Central memory CD8-positive, alpha-beta T cell (primary cell): ENCODE measurements around the gene DNAH5.

Experiments
- ATAC-seq: fragments of 150-1000 bp; cut with Tn5 transposase; replicated peaks from 2 replicates; pipeline ENCODE4 v1.10.0; 2022; ENCODE audit warnings: mild to moderate bottlenecking, moderate FRiP score, moderate number of reproducible peaks; ENCODE audit not compliant: poor library complexity, severe bottlenecking; ENCODE audit errors: extremely low read depth
- DNase-seq, 2 donors: peaks; one replicate each; pipeline ENCODE4 v3.0.0; 2021; ENCODE audit warnings: low spot score in 2 of 2
- H3K27ac Mint-ChIP-seq: one replicate; pipeline ENCODE4 v1.8.0; 2022; ENCODE audit warnings: low read depth, mild to moderate bottlenecking, moderate library complexity, mixed read lengths
- H3K27me3 Mint-ChIP-seq: one replicate; pipeline ENCODE4 v1.8.0; 2022; ENCODE audit warnings: mixed read lengths
- H3K36me3 Mint-ChIP-seq: one replicate; pipeline ENCODE4 v1.8.0; 2022; ENCODE audit warnings: mild to moderate bottlenecking, moderate library complexity, mixed read lengths; ENCODE audit not compliant: insufficient read depth
- H3K4me1 Mint-ChIP-seq: one replicate; pipeline ENCODE4 v1.8.0; 2022; ENCODE audit warnings: mixed read lengths
- H3K4me3 Mint-ChIP-seq: one replicate; pipeline ENCODE4 v1.8.0; 2022; ENCODE audit warnings: mild to moderate bottlenecking, moderate library complexity, mixed read lengths
- H3K9me3 Mint-ChIP-seq: one replicate; pipeline ENCODE4 v1.8.0; 2022; ENCODE audit warnings: mixed read lengths

DNAH5 gene

GRCh38 chr5:13785781-13786415, 158.6 kb downstream of the DNAH5 start:
- no peaks in the 10 kb centered on the region for H3K36me3 Mint-ChIP-seq
- peaks cover 27% of the 10 kb centered on the region for H3K9me3 Mint-ChIP-seq
- no peak for DNase-seq
- no peaks in the 10 kb centered on the region for H3K4me1 Mint-ChIP-seq
- H3K4me3 Mint-ChIP-seq = no peak overlapping the region
- no peak overlapping the region for H3K27ac Mint-ChIP-seq
- ATAC-seq = no peak
- H3K27me3 Mint-ChIP-seq = no peaks in the 10 kb centered on the region

- H3K36me3 Mint-ChIP-seq = no peaks in the 10 kb centered on the region
- ATAC-seq = no peak
- H3K27ac Mint-ChIP-seq = no peak overlapping the region
- DNase-seq = no peak
- no peaks in the 10 kb centered on the region for H3K27me3 Mint-ChIP-seq
- no peak overlapping the region for H3K4me3 Mint-ChIP-seq
- peaks cover 28% of the 10 kb centered on the region for H3K9me3 Mint-ChIP-seq
- no peaks in the 10 kb centered on the region for H3K4me1 Mint-ChIP-seq
These were observed 160.8 kb downstream of the DNAH5 start for GRCh38 chr5:13783726-13784125.

GRCh38 chr5:13780081-13780480, 164.4 kb downstream of the DNAH5 start:
- no peaks in the 10 kb centered on the region for H3K4me1 Mint-ChIP-seq
- peaks cover 28% of the 10 kb centered on the region for H3K9me3 Mint-ChIP-seq
- DNase-seq (no peak), ATAC-seq (no peak)
- no peaks in the 10 kb centered on the region for H3K27me3 Mint-ChIP-seq
- no peak overlapping the region for H3K4me3 Mint-ChIP-seq
- H3K36me3 Mint-ChIP-seq = no peaks in the 10 kb centered on the region
- H3K27ac Mint-ChIP-seq = no peak overlapping the region

GRCh38 chr5:13773649-13774048, 170.8 kb downstream of the DNAH5 start:
- Mint-ChIP-seq H3K4me1 (no peaks in the 10 kb centered on the region), H3K27me3 (no peaks in the 10 kb centered on the region), H3K27ac (no peak overlapping the region), H3K36me3 (no peaks in the 10 kb centered on the region), H3K9me3 (peaks cover 16% of the 10 kb centered on the region), H3K4me3 (no peak overlapping the region)
- no peak for DNase-seq
- no peak for ATAC-seq

- Mint-ChIP-seq H3K27ac (no peak overlapping the region), H3K9me3 (peaks cover 10% of the 10 kb centered on the region), H3K4me1 (no peaks in the 10 kb centered on the region), H3K36me3 (no peaks in the 10 kb centered on the region), H3K4me3 (no peak overlapping the region), H3K27me3 (no peaks in the 10 kb centered on the region)
- DNase-seq (no peak), ATAC-seq (no peak)
These were observed 173.4 kb downstream of the DNAH5 start for GRCh38 chr5:13771011-13771571.

GRCh38 chr5:13766236-13766635, 178.3 kb downstream of the DNAH5 start:
- H3K27ac Mint-ChIP-seq = no peak overlapping the region
- no peaks in the 10 kb centered on the region for H3K36me3 Mint-ChIP-seq
- no peak overlapping the region for H3K4me3 Mint-ChIP-seq
- no peaks in the 10 kb centered on the region for H3K4me1 Mint-ChIP-seq
- H3K9me3 Mint-ChIP-seq = no peaks in the 10 kb centered on the region
- DNase-seq (no peak), ATAC-seq (no peak)
- H3K27me3 Mint-ChIP-seq = no peaks in the 10 kb centered on the region

GRCh38 chr5:13763719-13764118, 180.8 kb downstream of the DNAH5 start:
- Mint-ChIP-seq H3K4me1 (no peaks in the 10 kb centered on the region), H3K27ac (no peak overlapping the region), H3K4me3 (no peak overlapping the region), H3K9me3 (no peaks in the 10 kb centered on the region), H3K36me3 (no peaks in the 10 kb centered on the region), H3K27me3 (no peaks in the 10 kb centered on the region)
- ATAC-seq (no peak), DNase-seq (no peak)

- Mint-ChIP-seq H3K4me3 (no peak overlapping the region), H3K27ac (no peak overlapping the region), H3K4me1 (no peaks in the 10 kb centered on the region), H3K36me3 (no peaks in the 10 kb centered on the region), H3K27me3 (no peaks in the 10 kb centered on the region), H3K9me3 (peaks cover 6% of the 10 kb centered on the region)
- ATAC-seq (no peak), DNase-seq (no peak)
These were observed 194.7 kb downstream of the DNAH5 start for GRCh38 chr5:13749766-13750165.

- H3K4me1 Mint-ChIP-seq = no peaks in the 10 kb centered on the region
- H3K36me3 Mint-ChIP-seq = no peaks in the 10 kb centered on the region
- DNase-seq = no peak
- H3K27ac Mint-ChIP-seq = no peak overlapping the region
- H3K4me3 Mint-ChIP-seq = no peak overlapping the region
- peaks cover 6% of the 10 kb centered on the region for H3K9me3 Mint-ChIP-seq
- ATAC-seq = no peak
- H3K27me3 Mint-ChIP-seq = no peaks in the 10 kb centered on the region
These were observed 198.5 kb downstream of the DNAH5 start for GRCh38 chr5:13746026-13746425.

- H3K27me3 Mint-ChIP-seq = no peaks in the 10 kb centered on the region
- DNase-seq (no peak), ATAC-seq (no peak)
- H3K4me3 Mint-ChIP-seq = no peak overlapping the region
- H3K27ac Mint-ChIP-seq = no peak overlapping the region
- peaks cover 9% of the 10 kb centered on the region for H3K9me3 Mint-ChIP-seq
- H3K4me1 Mint-ChIP-seq = no peaks in the 10 kb centered on the region
- no peaks in the 10 kb centered on the region for H3K36me3 Mint-ChIP-seq
These were observed 199.0 kb downstream of the DNAH5 start for GRCh38 chr5:13745508-13745907.

- Mint-ChIP-seq H3K4me1 (no peaks in the 10 kb centered on the region), H3K27me3 (no peaks in the 10 kb centered on the region), H3K4me3 (no peak overlapping the region), H3K27ac (no peak overlapping the region), H3K36me3 (no peaks in the 10 kb centered on the region), H3K9me3 (peaks cover 17% of the 10 kb centered on the region)
- ATAC-seq = no peak
- DNase-seq = no peak
These were observed 204.0 kb downstream of the DNAH5 start for GRCh38 chr5:13740471-13740870.

- DNase-seq (no peak), ATAC-seq (no peak)
- H3K4me1 Mint-ChIP-seq = no peaks in the 10 kb centered on the region
- H3K27me3 Mint-ChIP-seq = no peaks in the 10 kb centered on the region
- no peak overlapping the region for H3K4me3 Mint-ChIP-seq
- H3K9me3 Mint-ChIP-seq = peaks cover 19% of the 10 kb centered on the region
- no peaks in the 10 kb centered on the region for H3K36me3 Mint-ChIP-seq
- no peak overlapping the region for H3K27ac Mint-ChIP-seq
These were observed 205.0 kb downstream of the DNAH5 start for GRCh38 chr5:13739479-13739878.

- no peak for ATAC-seq
- Mint-ChIP-seq H3K9me3 (peaks cover 17% of the 10 kb centered on the region), H3K4me3 (no peak overlapping the region), H3K4me1 (no peaks in the 10 kb centered on the region), H3K27me3 (no peaks in the 10 kb centered on the region), H3K36me3 (no peaks in the 10 kb centered on the region), H3K27ac (no peak overlapping the region)
- no peak for DNase-seq
These were observed 208.8 kb downstream of the DNAH5 start for GRCh38 chr5:13735691-13736090.
